C4-2B (cell line): ENCODE measurements around the gene HOXD12.

Source experiments
- ZFX ChIP-seq: fragments of 450-650 bp; IDR thresholded peaks from 2 replicates; pipeline ENCODE4 v1.6.1; 2017
- TF ChIP-seq, protein P1 (sequence below): fragments of 450-650 bp; conservative IDR thresholded peaks from 2 replicates; pipeline ENCODE4 v1.5.1; 2017; ENCODE audit warnings: mild to moderate bottlenecking

DNA sequence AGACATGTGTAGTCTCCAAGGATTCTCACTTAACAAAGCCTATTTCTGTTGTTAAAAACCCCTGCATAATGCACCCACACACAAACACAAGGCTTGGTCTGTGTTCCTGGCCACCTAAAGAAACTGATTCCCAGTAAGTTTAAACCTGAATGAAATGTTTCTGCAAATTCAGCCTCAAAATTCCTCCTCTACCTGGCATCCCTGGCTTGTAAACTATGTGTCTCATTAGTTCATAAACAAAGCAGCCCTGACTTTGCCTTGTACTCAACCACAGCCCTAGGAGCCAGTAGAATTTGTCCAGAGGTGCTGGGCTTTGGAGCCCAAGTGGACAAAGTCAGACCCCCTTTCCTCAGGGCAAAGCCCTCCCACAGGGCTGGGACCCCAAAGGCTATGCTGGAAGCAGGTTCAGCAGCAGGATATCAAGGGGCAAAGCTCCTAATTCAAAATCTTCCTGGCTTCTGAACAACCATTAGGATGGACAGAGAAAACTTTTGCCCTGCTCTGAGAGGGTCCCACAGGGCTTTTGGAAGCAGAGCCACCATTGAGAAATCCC lies 9.7 kb upstream of the HOXD12 start:
- TF ChIP-seq, protein P1, sequence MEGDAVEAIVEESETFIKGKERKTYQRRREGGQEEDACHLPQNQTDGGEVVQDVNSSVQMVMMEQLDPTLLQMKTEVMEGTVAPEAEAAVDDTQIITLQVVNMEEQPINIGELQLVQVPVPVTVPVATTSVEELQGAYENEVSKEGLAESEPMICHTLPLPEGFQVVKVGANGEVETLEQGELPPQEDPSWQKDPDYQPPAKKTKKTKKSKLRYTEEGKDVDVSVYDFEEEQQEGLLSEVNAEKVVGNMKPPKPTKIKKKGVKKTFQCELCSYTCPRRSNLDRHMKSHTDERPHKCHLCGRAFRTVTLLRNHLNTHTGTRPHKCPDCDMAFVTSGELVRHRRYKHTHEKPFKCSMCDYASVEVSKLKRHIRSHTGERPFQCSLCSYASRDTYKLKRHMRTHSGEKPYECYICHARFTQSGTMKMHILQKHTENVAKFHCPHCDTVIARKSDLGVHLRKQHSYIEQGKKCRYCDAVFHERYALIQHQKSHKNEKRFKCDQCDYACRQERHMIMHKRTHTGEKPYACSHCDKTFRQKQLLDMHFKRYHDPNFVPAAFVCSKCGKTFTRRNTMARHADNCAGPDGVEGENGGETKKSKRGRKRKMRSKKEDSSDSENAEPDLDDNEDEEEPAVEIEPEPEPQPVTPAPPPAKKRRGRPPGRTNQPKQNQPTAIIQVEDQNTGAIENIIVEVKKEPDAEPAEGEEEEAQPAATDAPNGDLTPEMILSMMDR: no peak
- TF ChIP-seq ZFX: no peak
